Endometrial microvascular endothelial cells (primary cell): ENCODE data around the gene RAB12. TPM values are rescaled to one million over a fixed set of nuclear protein-coding genes. Genes with fewer than 3 reads are reported as not detected.
"Not testable (repeated sequence)": the region's sequence is repeated elsewhere in the genome, so short reads cannot be mapped to it uniquely, and the experiment has no call there.

Source experiments
- in situ Hi-C: cut with HindIII; loops from 2 replicates; pipeline ENCODE4 v1.10.0; 2017; ENCODE audit warnings: low sequenced_read_pairs, low pct_unique_long_range_greater_than_20kb; ENCODE audit errors: inconsistent ontology term
- total RNA-seq: library from RNA; depleted of rRNA; stranded (reverse); fragments of >200 nt; gene quantifications from one replicate; pipeline ENCODE4 v1.2.3, GENCODE V29; 2015; ENCODE audit errors: inconsistent ontology term

RAB12 gene
- 62.9 TPM for total RNA-seq

GRCh38 chr18:8608795-8609658 lies at the start of gene RAB12:
RAB12 (plus strand) TSS chr18:8609437; CDS start chr18:8609440, 3 bp downstream.
- in situ Hi-C loops = no loop called here

- in situ Hi-C loops = no loop called here
Measured at GRCh38 chr18:8559612-8560186, 49.5 kb upstream of the RAB12 start.

- in situ Hi-C loops = no loop called here
Measured at GRCh38 chr18:8561123-8561910, 47.9 kb upstream of the RAB12 start.

- in situ Hi-C loops = no loop called here
Measured at GRCh38 chr18:8562070-8562469, 47.2 kb upstream of the RAB12 start.

- in situ Hi-C loops = no loop called here
Measured at GRCh38 chr18:8562919-8563318, 46.3 kb upstream of the RAB12 start.

GRCh38 chr18:8571399-8571798 lies 37.8 kb upstream of the RAB12 start:
- in situ Hi-C loops = no loop called here

GRCh38 chr18:8573766-8574165 lies 35.5 kb upstream of the RAB12 start:
- in situ Hi-C loops = not testable (repeated sequence)

- in situ Hi-C loops = no loop called here
Measured at GRCh38 chr18:8584798-8585197, 24.4 kb upstream of the RAB12 start.

GRCh38 chr18:8586941-8587340 lies 22.3 kb upstream of the RAB12 start:
- in situ Hi-C loops = no loop called here

- in situ Hi-C loops = no loop called here
Measured at GRCh38 chr18:8595445-8595844, 13.8 kb upstream of the RAB12 start.

GRCh38 chr18:8601277-8602032 lies 7.8 kb upstream of the RAB12 start:
- in situ Hi-C loops = no loop called here

GRCh38 chr18:8602040-8602439 lies 7.2 kb upstream of the RAB12 start:
- in situ Hi-C loops = no loop called here

- in situ Hi-C loops = no loop called here
Measured at GRCh38 chr18:8602557-8602956, 6.7 kb upstream of the RAB12 start.

- in situ Hi-C loops = no loop called here
Measured at GRCh38 chr18:8603663-8604520, 5.3 kb upstream of the RAB12 start.

GRCh38 chr18:8605974-8606373 lies 3.3 kb upstream of the RAB12 start:
- in situ Hi-C loops = no loop called here

GRCh38 chr18:8607776-8608742 lies 1.2 kb upstream of the RAB12 start:
- in situ Hi-C loops = no loop called here
